ENCODE data around the gene ABLIM3. TPM values are rescaled to one million over a fixed set of nuclear protein-coding genes. Genes with fewer than 3 reads are reported as not detected.

The ABLIM3 gene
- total and polyA plus RNA-seq, 10 of the 15 experiments (the other 5 are each of a cell fraction or from before 2014, with no cell fraction given), result 0.03 TPM; not detected in 9

DNA sequence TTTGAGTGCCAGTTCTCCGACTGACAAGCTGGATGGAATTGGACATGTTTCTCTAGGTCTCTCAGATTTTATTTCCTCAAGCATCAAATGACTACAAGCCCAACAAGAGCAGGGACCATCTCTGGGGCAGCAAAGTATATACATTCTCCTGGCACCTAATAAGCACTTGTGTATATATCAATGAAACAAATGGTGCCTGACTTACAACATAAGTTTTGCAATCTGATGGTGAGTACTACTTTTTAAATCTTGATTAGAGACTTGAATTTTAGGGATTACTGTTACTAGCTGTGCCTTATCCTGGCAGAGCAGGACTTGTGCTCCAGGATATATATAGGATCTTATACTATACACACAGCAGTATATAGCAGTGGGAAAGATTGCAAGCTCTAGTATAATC, 8.8 kb upstream of the ABLIM3 start:
- BruUV-seq (replicated peaks), result no TSS peak
- ChIA-PET RAD21 (ENCODE audit: unreplicated experiment) (no interaction called here), SMC1A (ENCODE audit: uncharacterized antibody, unreplicated experiment) (no interaction called here), CTCF (interaction anchor here (1.3 to 1.4 kb wide), 2 partner anchors 133 to 399 kb away, joined by 3 to 4 read pairs; no protein-coding TSS in a partner anchor), POLR2A (no interaction called here)
- H3K4me2 ChIP-seq (ENCODE audit: control insufficient read depth, insufficient read depth), result no peak overlapping the region
- H3K36me3 ChIP-seq (ENCODE audit: control insufficient read depth in 2 of 2, insufficient read depth in 2 of 2, low read length in 1 of 2), result no peaks in the 10 kb centered on the region
- ATAC-seq (no peak), DNase-seq (ENCODE audit: low read depth, low spot score) (no peak), FAIRE-seq (no peak)
- H3K9ac ChIP-seq (ENCODE audit: control insufficient read depth, insufficient read depth, low read length), result no peak overlapping the region
- H3K27me3 ChIP-seq (replicated peaks in 1 of 2; ENCODE audit: control insufficient read depth in 2 of 2, insufficient read depth in 2 of 2, low read length in 1 of 2), result no peaks in the 10 kb centered on the region; a peak in 1 of 4 replicates
- no peaks in the 10 kb centered on the region for H3K9me3 ChIP-seq (replicated peaks; ENCODE audit: control insufficient read depth, insufficient read depth, low read length)
- H3K27ac ChIP-seq (ENCODE audit: control insufficient read depth, insufficient read depth), result no peak overlapping the region
- H2AFZ ChIP-seq (ENCODE audit: control insufficient read depth, low read depth, low read length), result no peak overlapping the region
- in situ Hi-C loops (cut with MboI) (no loop called here), intact Hi-C loops (cut with micrococcal nuclease; ENCODE audit: unreplicated experiment) (no loop called here)
- no peaks in the 10 kb centered on the region for H3K4me1 ChIP-seq (ENCODE audit: control insufficient read depth, insufficient read depth, low read length)
- no peaks in the 10 kb centered on the region for H3K79me2 ChIP-seq (ENCODE audit: control insufficient read depth, insufficient read depth, low read length)
- no peak overlapping the region for H3K4me3 ChIP-seq
- H4K20me1 ChIP-seq (ENCODE audit: control insufficient read depth, insufficient read depth), result no peaks in the 10 kb centered on the region
- WGBS (ENCODE audit: insufficient coverage, insufficient replicate concordance, low lambda C conversion rate, missing lambda C conversion rate), result 0% methylated on average over 1 of the region's 1 CpG
- TF ChIP-seq ZNF384 (IDR thresholded peaks at IDR 0.05; ENCODE audit: borderline replicate concordance, low read depth, low read length) (no peak), KAT2A (conservative IDR thresholded peaks at IDR 0.05; ENCODE audit: control insufficient read depth, low read depth, low read length) (no peak), CBX5 (IDR thresholded peaks at IDR 0.05; ENCODE audit: low read depth) (no peak), RCOR1 (conservative IDR thresholded peaks at IDR 0.05; ENCODE audit: low read depth, low read length) (no peak), CREB1 (IDR thresholded peaks at IDR 0.05; ENCODE audit: low read depth) (no peak), BMI1 (IDR thresholded peaks at IDR 0.05; ENCODE audit: borderline replicate concordance) (no peak), RBBP5 (conservative IDR thresholded peaks at IDR 0.05) (no peak), POLR2AphosphoS2 (IDR thresholded peaks at IDR 0.05; ENCODE audit: low read depth, low read length) (no peak), TCF7 (IDR thresholded peaks at IDR 0.05; ENCODE audit: borderline replicate concordance) (no peak)
- TF ChIP-seq, protein P1, sequence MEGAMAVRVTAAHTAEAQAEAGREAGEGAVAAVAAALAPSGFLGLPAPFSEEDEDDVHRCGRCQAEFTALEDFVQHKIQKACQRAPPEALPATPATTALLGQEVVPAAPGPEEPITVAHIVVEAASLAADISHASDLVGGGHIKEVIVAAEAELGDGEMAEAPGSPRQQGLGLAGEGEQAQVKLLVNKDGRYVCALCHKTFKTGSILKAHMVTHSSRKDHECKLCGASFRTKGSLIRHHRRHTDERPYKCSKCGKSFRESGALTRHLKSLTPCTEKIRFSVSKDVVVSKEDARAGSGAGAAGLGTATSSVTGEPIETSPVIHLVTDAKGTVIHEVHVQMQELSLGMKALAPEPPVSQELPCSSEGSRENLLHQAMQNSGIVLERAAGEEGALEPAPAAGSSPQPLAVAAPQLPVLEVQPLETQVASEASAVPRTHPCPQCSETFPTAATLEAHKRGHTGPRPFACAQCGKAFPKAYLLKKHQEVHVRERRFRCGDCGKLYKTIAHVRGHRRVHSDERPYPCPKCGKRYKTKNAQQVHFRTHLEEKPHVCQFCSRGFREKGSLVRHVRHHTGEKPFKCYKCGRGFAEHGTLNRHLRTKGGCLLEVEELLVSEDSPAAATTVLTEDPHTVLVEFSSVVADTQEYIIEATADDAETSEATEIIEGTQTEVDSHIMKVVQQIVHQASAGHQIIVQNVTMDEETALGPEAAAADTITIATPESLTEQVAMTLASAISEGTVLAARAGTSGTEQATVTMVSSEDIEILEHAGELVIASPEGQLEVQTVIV (IDR thresholded peaks at IDR 0.05; ENCODE audit: borderline replicate concordance, partially characterized antibody), result no peak
- TF ChIP-seq, protein P2, sequence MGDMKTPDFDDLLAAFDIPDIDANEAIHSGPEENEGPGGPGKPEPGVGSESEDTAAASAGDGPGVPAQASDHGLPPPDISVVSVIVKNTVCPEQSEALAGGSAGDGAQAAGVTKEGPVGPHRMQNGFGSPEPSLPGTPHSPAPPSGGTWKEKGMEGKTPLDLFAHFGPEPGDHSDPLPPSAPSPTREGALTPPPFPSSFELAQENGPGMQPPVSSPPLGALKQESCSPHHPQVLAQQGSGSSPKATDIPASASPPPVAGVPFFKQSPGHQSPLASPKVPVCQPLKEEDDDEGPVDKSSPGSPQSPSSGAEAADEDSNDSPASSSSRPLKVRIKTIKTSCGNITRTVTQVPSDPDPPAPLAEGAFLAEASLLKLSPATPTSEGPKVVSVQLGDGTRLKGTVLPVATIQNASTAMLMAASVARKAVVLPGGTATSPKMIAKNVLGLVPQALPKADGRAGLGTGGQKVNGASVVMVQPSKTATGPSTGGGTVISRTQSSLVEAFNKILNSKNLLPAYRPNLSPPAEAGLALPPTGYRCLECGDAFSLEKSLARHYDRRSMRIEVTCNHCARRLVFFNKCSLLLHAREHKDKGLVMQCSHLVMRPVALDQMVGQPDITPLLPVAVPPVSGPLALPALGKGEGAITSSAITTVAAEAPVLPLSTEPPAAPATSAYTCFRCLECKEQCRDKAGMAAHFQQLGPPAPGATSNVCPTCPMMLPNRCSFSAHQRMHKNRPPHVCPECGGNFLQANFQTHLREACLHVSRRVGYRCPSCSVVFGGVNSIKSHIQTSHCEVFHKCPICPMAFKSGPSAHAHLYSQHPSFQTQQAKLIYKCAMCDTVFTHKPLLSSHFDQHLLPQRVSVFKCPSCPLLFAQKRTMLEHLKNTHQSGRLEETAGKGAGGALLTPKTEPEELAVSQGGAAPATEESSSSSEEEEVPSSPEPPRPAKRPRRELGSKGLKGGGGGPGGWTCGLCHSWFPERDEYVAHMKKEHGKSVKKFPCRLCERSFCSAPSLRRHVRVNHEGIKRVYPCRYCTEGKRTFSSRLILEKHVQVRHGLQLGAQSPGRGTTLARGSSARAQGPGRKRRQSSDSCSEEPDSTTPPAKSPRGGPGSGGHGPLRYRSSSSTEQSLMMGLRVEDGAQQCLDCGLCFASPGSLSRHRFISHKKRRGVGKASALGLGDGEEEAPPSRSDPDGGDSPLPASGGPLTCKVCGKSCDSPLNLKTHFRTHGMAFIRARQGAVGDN (IDR thresholded peaks at IDR 0.05), result no peak
- TF ChIP-seq, protein P3, sequence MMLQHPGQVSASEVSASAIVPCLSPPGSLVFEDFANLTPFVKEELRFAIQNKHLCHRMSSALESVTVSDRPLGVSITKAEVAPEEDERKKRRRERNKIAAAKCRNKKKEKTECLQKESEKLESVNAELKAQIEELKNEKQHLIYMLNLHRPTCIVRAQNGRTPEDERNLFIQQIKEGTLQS (IDR thresholded peaks at IDR 0.05; ENCODE audit: borderline replicate concordance, extremely low read depth, low read depth, low read length), result no peak
- TF ChIP-seq, protein P4, sequence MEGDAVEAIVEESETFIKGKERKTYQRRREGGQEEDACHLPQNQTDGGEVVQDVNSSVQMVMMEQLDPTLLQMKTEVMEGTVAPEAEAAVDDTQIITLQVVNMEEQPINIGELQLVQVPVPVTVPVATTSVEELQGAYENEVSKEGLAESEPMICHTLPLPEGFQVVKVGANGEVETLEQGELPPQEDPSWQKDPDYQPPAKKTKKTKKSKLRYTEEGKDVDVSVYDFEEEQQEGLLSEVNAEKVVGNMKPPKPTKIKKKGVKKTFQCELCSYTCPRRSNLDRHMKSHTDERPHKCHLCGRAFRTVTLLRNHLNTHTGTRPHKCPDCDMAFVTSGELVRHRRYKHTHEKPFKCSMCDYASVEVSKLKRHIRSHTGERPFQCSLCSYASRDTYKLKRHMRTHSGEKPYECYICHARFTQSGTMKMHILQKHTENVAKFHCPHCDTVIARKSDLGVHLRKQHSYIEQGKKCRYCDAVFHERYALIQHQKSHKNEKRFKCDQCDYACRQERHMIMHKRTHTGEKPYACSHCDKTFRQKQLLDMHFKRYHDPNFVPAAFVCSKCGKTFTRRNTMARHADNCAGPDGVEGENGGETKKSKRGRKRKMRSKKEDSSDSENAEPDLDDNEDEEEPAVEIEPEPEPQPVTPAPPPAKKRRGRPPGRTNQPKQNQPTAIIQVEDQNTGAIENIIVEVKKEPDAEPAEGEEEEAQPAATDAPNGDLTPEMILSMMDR (IDR thresholded peaks at IDR 0.05 in 2 of 3, conservative IDR thresholded peaks at IDR 0.05 in 1 of 3; ENCODE audit: control insufficient read depth in 2 of 3, extremely low read depth in 1 of 3, insufficient read depth in 1 of 3, low read depth in 3 of 3, low read length in 3 of 3), result no peak
